NCI-H446 treated with DMSO at 0.1 percent for 48 hours (cell line): ENCODE results near the gene ANKRD11.
"Not testable (repeated sequence)": the region's sequence is repeated elsewhere in the genome, so short reads cannot be mapped to it uniquely, and the experiment has no call there.

ENCODE experiments used
- DNase-seq: peaks from one replicate; lab custom pipeline; 2025; lab: John Stamatoyannopoulos, UW

ANKRD11 gene

GRCh38 chr16:89314357-89314756 is 176.0 kb downstream of the ANKRD11 start:
- DNase-seq: no peak

- DNase-seq: no peak
Measured at GRCh38 chr16:89313583-89313982, 176.8 kb downstream of the ANKRD11 start.

- no peak for DNase-seq
Measured at GRCh38 chr16:89312598-89313299, 177.6 kb downstream of the ANKRD11 start.

- DNase-seq: no peak
Measured at GRCh38 chr16:89312194-89312593, 178.2 kb downstream of the ANKRD11 start.

- no peak for DNase-seq
Measured at GRCh38 chr16:89311636-89312035, 178.7 kb downstream of the ANKRD11 start.

- DNase-seq: no peak
Measured at GRCh38 chr16:89309438-89310122, 180.8 kb downstream of the ANKRD11 start.

GRCh38 chr16:89308391-89309333 is 181.7 kb downstream of the ANKRD11 start:
- no peak for DNase-seq

GRCh38 chr16:89307421-89307805 is 182.9 kb downstream of the ANKRD11 start:
- DNase-seq: no peak

- DNase-seq: not testable (repeated sequence)
Measured at GRCh38 chr16:89306457-89307420, 183.6 kb downstream of the ANKRD11 start.

- no peak for DNase-seq
Measured at GRCh38 chr16:89304941-89305705, 185.2 kb downstream of the ANKRD11 start.

- no peak for DNase-seq
Measured at GRCh38 chr16:89304181-89304851, 186.0 kb downstream of the ANKRD11 start.

- DNase-seq: no peak
Measured at GRCh38 chr16:89303617-89304016, 186.7 kb downstream of the ANKRD11 start.

- no peak for DNase-seq
Measured at GRCh38 chr16:89300976-89301360, 189.4 kb downstream of the ANKRD11 start.

GRCh38 chr16:89300311-89300975 is 189.9 kb downstream of the ANKRD11 start:
- DNase-seq: no peak

- DNase-seq: not testable (repeated sequence)
Measured at GRCh38 chr16:89299357-89300111, 190.8 kb downstream of the ANKRD11 start.

GRCh38 chr16:89298623-89299225 is 191.6 kb downstream of the ANKRD11 start:
- DNase-seq: no peak

- no peak for DNase-seq
Measured at GRCh38 chr16:89297910-89298545, 192.3 kb downstream of the ANKRD11 start.
